Astrocyte (in vitro differentiated cells and primary cell): ENCODE measurements around the gene RAB11FIP4. TPM values are rescaled to one million over a fixed set of nuclear protein-coding genes. Genes with fewer than 3 reads are reported as not detected.

Experiments
- DNase-seq: peaks from one replicate; pipeline ENCODE4 v3.0.0-alpha.2; 2010; ENCODE audit warnings: low read depth
- FAIRE-seq: peaks from 2 replicates; lab custom pipeline; 2011; peaks lifted over from hg19 to GRCh38; lab: Jason Lieb, UNC
- H2AFZ ChIP-seq: 2 replicates; pipeline ENCODE4 v1.6.0; 2012; ENCODE audit warnings: low read depth, low read length, inconsistent platforms
- H3K27ac ChIP-seq: 2 replicates; pipeline ENCODE4 v1.5.1; 2011; ENCODE audit warnings: low read depth, low read length, inconsistent platforms
- H3K27me3 ChIP-seq: 2 replicates; pipeline ENCODE4 v1.6.0; 2011; ENCODE audit warnings: low read length, inconsistent platforms; ENCODE audit not compliant: insufficient read depth
- H3K36me3 ChIP-seq: 2 replicates; pipeline ENCODE4 v1.5.1; 2011; ENCODE audit warnings: low read length, inconsistent platforms; ENCODE audit not compliant: insufficient read depth
- H3K4me1 ChIP-seq: 2 replicates; pipeline ENCODE4 v1.5.1; 2011; ENCODE audit warnings: low read length, inconsistent platforms; ENCODE audit not compliant: insufficient read depth
- H3K4me2 ChIP-seq: 2 replicates; pipeline ENCODE4 v1.6.0; 2012; ENCODE audit warnings: low read length, inconsistent platforms
- H3K4me3 ChIP-seq: 2 replicates; pipeline ENCODE4 v1.5.1; 2011; ENCODE audit warnings: low read depth, mild to moderate bottlenecking, low read length, inconsistent platforms; ENCODE audit not compliant: insufficient read depth
- H3K79me2 ChIP-seq: 2 replicates; pipeline ENCODE4 v1.6.0; 2012; ENCODE audit warnings: mild to moderate bottlenecking, low read length, inconsistent platforms; ENCODE audit not compliant: insufficient read depth
- H3K9ac ChIP-seq: 2 replicates; pipeline ENCODE4 v1.6.0; 2012; ENCODE audit warnings: mild to moderate bottlenecking, low read length, inconsistent platforms
- H3K9me3 ChIP-seq: 2 replicates; pipeline ENCODE4 v1.5.1; 2012; ENCODE audit warnings: low read depth, mild to moderate bottlenecking, low read length, inconsistent platforms; ENCODE audit not compliant: insufficient read depth
- H4K20me1 ChIP-seq: 2 replicates; pipeline ENCODE4 v1.6.0; 2012; ENCODE audit warnings: low read length, inconsistent platforms; ENCODE audit not compliant: insufficient read depth
- H3K27ac Mint-ChIP-seq: one replicate; pipeline ENCODE4 v1.8.0; 2021; ENCODE audit warnings: mild to moderate bottlenecking, mixed read lengths; ENCODE audit not compliant: unreplicated experiment
- H3K27me3 Mint-ChIP-seq: one replicate; pipeline ENCODE4 v1.8.0; 2021; ENCODE audit warnings: low read depth, mixed read lengths; ENCODE audit not compliant: unreplicated experiment
- H3K36me3 Mint-ChIP-seq: one replicate; pipeline ENCODE4 v1.8.0; 2021; ENCODE audit warnings: low read depth, mixed read lengths; ENCODE audit not compliant: unreplicated experiment
- H3K4me1 Mint-ChIP-seq: one replicate; pipeline ENCODE4 v1.8.0; 2021; ENCODE audit warnings: low read depth, mixed read lengths; ENCODE audit not compliant: unreplicated experiment
- H3K4me3 Mint-ChIP-seq: one replicate; pipeline ENCODE4 v1.8.0; 2021; ENCODE audit warnings: mild to moderate bottlenecking, moderate library complexity, mixed read lengths; ENCODE audit not compliant: unreplicated experiment
- H3K9me3 Mint-ChIP-seq: one replicate; pipeline ENCODE4 v1.8.0; 2021; ENCODE audit warnings: mild to moderate bottlenecking, mixed read lengths; ENCODE audit not compliant: unreplicated experiment
- EZH2 ChIP-seq: IDR thresholded peaks from 2 replicates; pipeline ENCODE4 v1.6.1; 2012; ENCODE audit warnings: mild to moderate bottlenecking, low read length, inconsistent platforms; ENCODE audit not compliant: insufficient read depth
- total RNA-seq: library from RNA; stranded (reverse); gene quantifications from 2 replicates; pipeline ENCODE4 v1.2.1, GENCODE V29; 2021
- TF ChIP-seq, protein P1 (sequence below): IDR thresholded peaks from 2 replicates; pipeline ENCODE4 v1.5.1; 2011; ENCODE audit warnings: low read depth, mild to moderate bottlenecking, inconsistent platforms, low read length, moderate library complexity; ENCODE audit not compliant: insufficient read depth

The RAB11FIP4 gene
- total RNA-seq, 1 donor from 2014 or later: 4.4 TPM

DNA sequence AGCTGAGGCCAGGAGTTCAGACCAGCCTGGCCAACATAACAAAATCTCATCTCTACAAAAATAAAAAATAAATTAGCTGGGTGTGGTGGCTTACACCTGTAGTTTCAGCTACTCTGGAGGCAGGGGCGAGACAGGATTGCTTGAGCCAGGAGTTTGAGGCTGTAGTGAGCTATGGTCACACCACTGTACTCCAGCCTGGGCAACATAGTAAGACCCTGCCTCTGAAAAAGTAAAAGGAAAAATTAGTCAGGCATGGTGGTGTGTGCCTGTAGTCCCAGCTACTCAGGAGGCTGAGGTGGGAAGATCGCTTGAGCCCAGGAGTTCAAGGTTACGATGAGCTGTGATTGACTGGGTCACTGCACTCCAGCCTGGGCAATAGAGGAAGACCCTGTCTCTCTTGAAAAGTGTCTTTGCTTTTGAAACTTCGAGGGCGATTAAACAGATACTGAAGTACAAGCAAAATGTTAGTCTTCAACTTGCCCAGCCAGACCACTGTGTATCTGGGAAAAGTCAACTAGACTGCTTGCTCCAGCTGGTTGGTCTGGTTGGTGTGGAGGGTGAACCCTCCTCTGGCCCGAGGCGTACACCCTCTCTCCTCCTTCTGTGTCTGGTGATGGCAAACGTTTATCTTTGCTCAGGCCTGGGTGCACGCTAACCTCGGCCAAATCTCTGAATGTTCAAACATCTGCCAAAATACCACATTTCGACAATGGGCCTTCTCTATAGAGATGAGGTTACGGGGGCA is 174.9 kb downstream of the RAB11FIP4 start:
- H3K36me3 Mint-ChIP-seq: peaks cover 2% of the 10 kb centered on the region
- Histone ChIP-seq H3K36me3 (peaks cover 11% of the 10 kb centered on the region), H3K9ac (no peak overlapping the region), H3K4me2 (peak overlapping the region; percentile 4), H3K27me3 (no peaks in the 10 kb centered on the region), H3K27ac (no peak overlapping the region), H3K79me2 (peaks cover 98% of the 10 kb centered on the region), H3K4me1 (peaks cover 67% of the 10 kb centered on the region), H3K4me3 (no peak overlapping the region), H4K20me1 (peaks cover 89% of the 10 kb centered on the region), H2AFZ (no peak overlapping the region), H3K9me3 (no peaks in the 10 kb centered on the region)
- H3K27ac Mint-ChIP-seq: no peak overlapping the region
- H3K4me1 Mint-ChIP-seq: peaks cover 34% of the 10 kb centered on the region
- H3K4me3 Mint-ChIP-seq: no peak overlapping the region
- DNase-seq (no peak), FAIRE-seq (no peak)
- no peaks in the 10 kb centered on the region for H3K27me3 Mint-ChIP-seq
- TF ChIP-seq, protein P1, sequence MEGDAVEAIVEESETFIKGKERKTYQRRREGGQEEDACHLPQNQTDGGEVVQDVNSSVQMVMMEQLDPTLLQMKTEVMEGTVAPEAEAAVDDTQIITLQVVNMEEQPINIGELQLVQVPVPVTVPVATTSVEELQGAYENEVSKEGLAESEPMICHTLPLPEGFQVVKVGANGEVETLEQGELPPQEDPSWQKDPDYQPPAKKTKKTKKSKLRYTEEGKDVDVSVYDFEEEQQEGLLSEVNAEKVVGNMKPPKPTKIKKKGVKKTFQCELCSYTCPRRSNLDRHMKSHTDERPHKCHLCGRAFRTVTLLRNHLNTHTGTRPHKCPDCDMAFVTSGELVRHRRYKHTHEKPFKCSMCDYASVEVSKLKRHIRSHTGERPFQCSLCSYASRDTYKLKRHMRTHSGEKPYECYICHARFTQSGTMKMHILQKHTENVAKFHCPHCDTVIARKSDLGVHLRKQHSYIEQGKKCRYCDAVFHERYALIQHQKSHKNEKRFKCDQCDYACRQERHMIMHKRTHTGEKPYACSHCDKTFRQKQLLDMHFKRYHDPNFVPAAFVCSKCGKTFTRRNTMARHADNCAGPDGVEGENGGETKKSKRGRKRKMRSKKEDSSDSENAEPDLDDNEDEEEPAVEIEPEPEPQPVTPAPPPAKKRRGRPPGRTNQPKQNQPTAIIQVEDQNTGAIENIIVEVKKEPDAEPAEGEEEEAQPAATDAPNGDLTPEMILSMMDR: no peak
- TF ChIP-seq EZH2: no peak
- no peaks in the 10 kb centered on the region for H3K9me3 Mint-ChIP-seq

- H3K4me1 Mint-ChIP-seq: peaks cover 34% of the 10 kb centered on the region
- Histone ChIP-seq H3K9me3 (no peaks in the 10 kb centered on the region), H2AFZ (no peak overlapping the region), H4K20me1 (peaks cover 89% of the 10 kb centered on the region), H3K4me1 (peaks cover 68% of the 10 kb centered on the region), H3K36me3 (peaks cover 11% of the 10 kb centered on the region), H3K4me3 (no peak overlapping the region), H3K4me2 (peak overlapping the region; percentile 4), H3K9ac (no peak overlapping the region), H3K27me3 (no peaks in the 10 kb centered on the region), H3K79me2 (peaks cover 98% of the 10 kb centered on the region), H3K27ac (no peak overlapping the region)
- no peak overlapping the region for H3K27ac Mint-ChIP-seq
- TF ChIP-seq, protein P1: no peak
- no peak for TF ChIP-seq EZH2
- no peaks in the 10 kb centered on the region for H3K9me3 Mint-ChIP-seq
- DNase-seq (no peak), FAIRE-seq (no peak)
- H3K36me3 Mint-ChIP-seq: peaks cover 2% of the 10 kb centered on the region
- no peak overlapping the region for H3K4me3 Mint-ChIP-seq
- no peaks in the 10 kb centered on the region for H3K27me3 Mint-ChIP-seq
Observed at GRCh38 chr17:31566992-31567373, 175.5 kb downstream of the RAB11FIP4 start.

- Mint-ChIP-seq H3K9me3 (no peaks in the 10 kb centered on the region), H3K4me3 (no peak overlapping the region), H3K27ac (no peak overlapping the region), H3K27me3 (no peaks in the 10 kb centered on the region), H3K4me1 (peaks cover 27% of the 10 kb centered on the region), H3K36me3 (peaks cover 2% of the 10 kb centered on the region)
- Histone ChIP-seq H3K4me2 (peak overlapping the region; percentile 2), H3K27me3 (no peaks in the 10 kb centered on the region), H3K27ac (no peak overlapping the region), H4K20me1 (peaks cover 92% of the 10 kb centered on the region), H2AFZ (no peak overlapping the region), H3K9ac (no peak overlapping the region), H3K4me1 (peaks cover 68% of the 10 kb centered on the region), H3K4me3 (no peak overlapping the region), H3K79me2 (peaks cover 98% of the 10 kb centered on the region), H3K9me3 (no peaks in the 10 kb centered on the region), H3K36me3 (peaks cover 4% of the 10 kb centered on the region)
- TF ChIP-seq, protein P1: no peak
- TF ChIP-seq EZH2: no peak
- no peak for FAIRE-seq
- no peak for DNase-seq
Observed at GRCh38 chr17:31568121-31568520, 176.6 kb downstream of the RAB11FIP4 start.
